HG03457 (cell line): ENCODE data around the gene LYST.
"Not testable (repeated sequence)": the region's sequence is repeated elsewhere in the genome, so short reads cannot be mapped to it uniquely, and the experiment has no call there.

ENCODE experiments used
- ATAC-seq: cut with Tn5 transposase; IDR thresholded peaks from one replicate; pipeline ENCODE4 v1.9.1; 2021; ENCODE audit warnings: moderate number of reproducible peaks; ENCODE audit not compliant: unreplicated experiment

The LYST gene

DNA sequence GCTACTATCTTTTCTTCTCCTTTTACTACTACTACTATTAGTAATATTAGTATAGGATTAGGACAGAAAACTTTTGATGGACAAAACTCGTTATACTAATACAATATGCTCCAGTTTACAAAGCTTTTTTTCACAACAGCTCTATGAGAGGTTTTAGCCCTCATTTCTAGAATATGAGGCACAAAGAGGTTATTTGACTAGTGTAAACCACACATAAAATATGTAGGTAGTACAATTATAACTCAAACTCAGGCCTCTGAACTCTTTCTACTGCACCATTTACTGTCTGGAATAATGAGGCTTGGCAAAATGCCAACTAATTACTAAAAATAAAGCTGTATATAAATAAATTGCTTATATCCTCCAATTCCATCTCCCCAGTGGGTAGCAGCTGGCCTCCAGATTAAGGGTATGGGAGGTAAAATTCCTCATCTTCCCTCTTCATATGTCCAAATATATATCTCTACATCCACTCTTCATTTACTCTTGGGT, 99.9 kb downstream of the LYST start:
- ATAC-seq, result no peak

DNA sequence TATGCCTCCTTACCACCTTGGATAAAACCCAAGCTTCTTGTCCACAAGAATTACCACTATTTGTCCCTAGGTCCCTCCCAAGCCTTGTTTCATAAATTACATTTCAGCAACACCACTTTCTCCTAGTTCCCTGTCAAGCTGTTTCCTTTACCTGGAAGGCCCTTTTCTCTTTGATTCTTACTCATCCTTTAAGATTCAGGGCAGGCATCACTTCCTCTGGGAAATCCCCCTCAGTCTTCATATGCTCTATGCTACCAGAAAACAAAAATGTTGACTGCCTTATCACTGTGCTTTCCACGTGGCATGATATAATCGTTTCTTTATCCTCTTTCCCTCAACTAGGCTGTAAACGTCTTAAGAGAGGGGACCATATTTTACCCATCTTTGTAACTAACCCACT, 102.7 kb downstream of the LYST start:
- ATAC-seq, result peak; percentile 58

DNA sequence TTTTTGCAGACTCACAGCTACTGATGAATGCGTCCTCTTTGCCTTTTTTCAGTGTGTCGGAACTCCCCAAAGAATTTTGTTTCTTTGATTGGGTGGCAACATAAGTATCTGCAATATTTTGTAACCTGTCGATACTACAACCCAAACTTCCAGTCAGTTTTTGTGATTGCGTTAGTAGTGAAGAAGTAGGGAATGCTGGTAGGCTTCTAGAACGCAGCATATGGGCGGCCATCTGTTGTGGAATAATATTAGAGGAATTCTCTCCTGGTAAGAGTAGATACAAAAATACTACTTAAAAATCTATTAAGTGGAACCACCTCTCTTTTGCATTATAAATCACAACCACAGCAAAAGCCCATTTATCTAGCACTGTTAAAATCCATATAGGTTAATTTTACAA, 107.4 kb downstream of the LYST start:
- no peak for ATAC-seq

DNA sequence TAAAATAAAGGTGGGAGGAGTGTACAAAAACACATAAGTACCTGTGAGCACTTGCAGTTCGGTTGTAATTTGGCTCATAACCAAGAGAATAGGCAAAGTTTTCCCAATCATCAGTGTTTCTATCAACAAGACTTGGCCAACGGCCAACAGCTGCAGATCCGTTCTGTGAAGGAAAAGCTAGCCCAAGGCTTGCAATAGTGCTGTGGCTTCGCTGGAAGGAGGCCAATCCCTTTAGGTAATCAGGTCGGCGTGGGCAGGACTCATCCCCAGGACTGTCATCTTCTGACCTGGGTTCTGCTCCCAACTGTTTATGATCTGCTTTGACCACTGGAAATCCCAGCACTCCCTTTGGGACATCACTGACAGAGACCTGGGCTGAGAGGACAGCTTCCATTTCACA, 107.8 kb downstream of the LYST start:
- ATAC-seq, result no peak

DNA sequence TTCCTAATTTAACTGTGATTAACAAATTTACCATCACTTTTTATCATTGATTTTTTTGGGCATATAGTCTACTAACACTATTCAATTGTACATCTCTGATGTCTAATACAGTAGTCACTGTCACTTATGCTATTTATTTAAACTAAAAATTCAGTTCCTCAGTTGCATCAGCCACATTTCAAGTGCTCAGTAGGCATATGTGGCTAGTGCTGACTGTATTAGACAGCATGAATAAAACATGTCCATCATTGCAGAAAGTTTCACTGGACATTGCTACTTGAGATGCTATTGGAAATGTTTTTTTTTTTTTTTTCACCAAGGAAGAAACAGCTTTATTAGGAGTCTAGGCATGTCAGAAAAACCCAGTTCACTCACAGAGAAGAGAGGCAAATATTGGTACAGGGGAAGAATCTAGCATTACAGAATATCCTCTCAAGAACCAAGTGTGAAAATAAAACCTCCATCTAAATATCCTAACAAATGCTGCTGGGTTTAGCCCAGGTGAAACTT, 109.1 kb downstream of the LYST start:
- no peak for ATAC-seq

DNA sequence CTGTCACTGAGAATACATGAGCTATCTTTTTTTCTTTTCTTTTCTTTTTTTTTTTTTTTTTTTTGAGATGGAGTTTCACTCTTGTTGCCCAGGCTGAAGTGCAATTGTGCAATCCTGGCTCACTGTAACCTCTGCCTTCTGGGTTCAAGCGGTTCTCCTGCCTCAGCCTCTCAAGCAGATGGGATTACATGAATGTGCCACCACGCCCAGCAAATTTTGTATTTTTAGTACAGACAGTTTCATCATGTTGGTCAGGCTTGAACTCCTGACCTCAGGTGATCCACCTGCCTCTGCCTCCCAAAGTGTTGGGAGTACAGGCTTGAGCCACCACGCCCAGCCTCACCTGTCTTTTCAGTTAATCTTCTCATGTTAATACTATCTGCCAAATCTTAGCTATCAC, 112.5 kb downstream of the LYST start:
- ATAC-seq, result not testable (repeated sequence)

DNA sequence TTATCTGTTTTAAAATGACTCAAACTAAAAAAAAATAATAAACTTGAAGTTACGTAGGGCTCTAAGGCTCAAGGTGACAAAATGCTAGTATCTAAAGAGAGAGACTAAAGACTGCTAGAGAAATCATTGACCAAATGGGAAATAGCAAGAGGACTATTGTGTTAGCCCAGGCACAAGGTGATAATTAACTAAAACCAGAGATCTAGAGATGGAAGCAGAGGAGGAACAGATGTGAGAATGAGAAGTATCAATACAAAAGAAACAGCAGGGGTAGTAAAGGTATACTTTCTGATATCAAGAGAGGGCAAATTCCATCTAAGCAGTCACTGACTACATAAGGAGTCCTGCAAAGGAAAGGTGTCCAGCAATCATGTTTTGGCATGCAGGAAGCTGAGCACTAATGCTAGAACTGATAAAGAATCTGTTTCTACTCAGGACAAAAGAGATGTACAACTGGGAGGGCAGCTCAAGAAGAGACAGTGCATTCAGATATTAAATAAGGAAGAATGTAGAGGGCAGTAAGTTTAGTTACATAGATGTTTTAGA, 116.9 kb downstream of the LYST start:
- ATAC-seq, result no peak

DNA sequence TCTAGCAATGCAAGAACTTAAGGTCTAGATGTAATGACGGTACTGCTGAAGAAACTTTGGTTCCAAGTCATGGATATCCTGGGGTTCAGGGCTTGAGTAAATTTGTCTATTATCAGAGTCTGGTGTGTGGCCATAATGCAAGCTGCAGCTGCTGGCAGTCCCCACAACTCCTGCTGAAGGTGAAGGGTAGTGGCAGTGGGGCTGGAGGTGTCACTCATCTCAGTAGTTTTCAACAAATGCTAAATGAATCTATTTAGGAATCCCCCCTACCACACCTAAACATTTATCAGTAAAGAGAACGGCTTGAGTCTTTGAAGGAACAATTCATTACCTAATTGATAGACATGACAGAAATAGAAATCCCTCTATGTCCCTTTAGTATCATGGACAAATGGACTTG, 118.0 kb downstream of the LYST start:
- ATAC-seq, result no peak

DNA sequence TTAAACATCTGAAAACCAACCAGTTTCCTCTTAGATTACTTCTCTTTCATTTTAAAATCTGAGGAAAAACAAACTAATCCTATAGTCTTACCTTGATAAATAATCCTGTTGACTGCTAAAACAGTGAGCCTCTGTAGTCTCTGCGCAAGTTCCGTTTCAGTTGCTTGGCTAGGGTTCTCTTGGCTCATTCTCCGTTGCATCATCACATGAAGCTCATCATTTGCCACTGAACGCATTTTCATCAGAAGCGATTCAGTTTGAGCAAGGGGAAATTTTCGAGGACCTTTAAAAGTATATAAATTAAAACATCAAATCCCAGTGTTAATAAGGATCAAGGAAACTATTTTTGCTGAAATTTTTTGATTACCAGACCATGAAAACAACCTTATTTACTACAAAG, 120.5 kb downstream of the LYST start:
- ATAC-seq, result no peak

DNA sequence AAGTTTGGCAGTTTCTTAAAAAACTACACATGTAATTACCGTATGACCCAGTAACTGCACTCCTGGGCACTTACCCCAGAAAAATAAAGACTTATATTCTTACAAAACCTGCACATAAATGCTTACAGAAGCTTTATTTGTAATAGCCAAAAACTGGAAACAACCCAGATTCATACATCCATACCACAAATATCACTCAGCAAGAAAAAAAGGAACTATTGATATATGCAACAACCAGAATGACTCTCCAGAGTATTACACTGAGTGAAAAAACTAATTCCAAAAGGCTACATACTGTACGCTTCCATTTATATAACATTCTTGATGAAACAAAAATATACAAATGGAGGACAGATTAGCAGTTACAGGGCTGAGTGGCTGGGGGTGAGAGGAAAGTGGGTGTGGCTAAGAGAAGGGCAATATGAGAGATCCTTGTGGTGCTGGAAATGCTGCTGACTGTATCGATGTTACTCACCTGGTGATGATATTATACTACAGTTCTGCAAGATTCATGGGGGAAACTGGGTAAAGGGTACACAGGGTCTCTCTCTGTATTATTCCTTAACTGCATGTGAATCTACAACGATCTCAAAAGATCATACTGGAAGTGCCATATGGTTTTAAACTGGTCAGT, 121.1 kb downstream of the LYST start:
- ATAC-seq, result no peak

DNA sequence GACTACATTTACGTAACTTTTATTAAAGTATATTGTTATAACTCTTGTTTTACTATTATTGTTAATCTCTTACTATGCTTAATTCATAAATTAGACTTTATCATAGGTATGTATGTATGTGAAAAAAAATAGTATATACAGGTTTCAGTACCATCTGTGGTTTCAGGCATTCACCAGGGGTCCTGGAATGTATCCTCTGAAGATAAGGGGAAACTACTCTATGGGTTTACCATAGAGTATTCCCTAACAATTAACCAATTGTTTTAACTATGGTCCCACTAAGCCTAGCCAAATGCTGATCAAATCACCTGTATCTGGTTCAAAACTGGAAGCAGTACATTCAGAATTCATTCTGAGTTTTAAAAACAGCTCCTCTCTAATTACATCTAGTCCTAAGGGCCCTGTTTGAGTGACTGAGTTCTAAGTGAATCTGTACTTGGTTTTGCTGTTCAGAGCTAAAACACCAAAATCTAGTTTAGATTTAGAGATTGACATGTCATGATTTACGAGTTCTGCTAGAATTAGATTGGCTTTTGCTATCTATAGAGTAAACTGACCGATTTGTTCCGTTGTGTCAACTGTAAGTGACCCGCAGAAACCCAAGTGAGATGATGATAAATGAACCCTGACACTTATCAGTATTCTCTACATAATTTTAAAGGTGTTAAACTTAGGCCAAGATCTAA, 123.6 kb downstream of the LYST start:
- ATAC-seq, result no peak

DNA sequence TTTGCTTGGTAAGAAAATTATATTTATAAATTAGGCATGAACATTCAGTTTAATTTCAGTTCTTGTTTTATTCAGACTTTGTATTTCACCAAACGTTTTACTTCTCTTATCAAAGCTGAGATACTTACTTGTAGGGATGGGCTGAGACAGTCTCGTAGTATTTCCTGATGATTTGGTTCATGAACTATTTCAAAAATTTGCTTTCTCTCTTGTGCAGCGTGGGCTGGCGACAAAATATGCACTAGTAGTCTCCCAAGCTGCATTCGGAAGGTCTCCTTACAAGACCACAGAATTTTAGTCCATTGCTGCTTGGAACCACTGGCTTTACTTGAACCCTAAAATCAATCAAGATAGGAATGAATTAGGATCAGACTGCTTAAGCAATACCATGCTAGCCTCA, 125.4 kb downstream of the LYST start:
- ATAC-seq, result no peak

DNA sequence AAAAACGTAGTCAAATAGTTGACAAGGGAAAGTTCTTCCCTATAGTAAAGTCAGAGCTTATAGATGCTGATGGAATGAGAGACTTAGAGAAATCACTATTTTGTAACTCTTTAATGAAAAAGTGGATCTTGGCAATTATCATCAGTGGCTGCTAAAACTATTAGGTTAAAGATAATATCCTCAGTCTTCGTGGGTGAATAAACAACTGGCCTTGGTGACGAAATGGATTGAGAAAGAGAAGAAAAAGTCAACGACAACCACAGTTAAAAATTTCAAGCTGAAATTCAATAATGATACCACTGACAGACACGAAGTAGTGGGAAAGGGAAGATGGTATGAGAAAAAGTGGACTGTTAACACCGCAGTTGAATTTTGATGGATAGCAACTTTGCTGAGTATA, 127.1 kb downstream of the LYST start:
- no peak for ATAC-seq

DNA sequence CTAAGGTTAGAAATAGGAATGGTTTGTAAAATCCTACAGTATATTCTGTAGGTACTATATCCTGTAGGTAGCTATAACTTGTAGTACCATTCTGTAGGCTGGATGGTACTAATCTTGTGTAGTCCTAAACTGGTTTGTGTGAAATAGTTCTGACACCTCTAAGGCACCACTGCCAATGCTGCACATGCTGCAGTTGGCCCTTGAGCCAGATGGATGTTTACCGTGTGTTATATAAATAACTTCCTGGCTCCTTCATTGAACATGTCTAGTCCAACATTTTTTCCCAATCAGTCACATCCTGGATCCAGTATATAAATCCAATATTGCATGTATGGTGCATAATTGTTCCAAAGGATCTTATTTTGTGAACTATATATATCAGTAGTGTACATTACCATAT, 127.6 kb downstream of the LYST start:
- ATAC-seq, result no peak

DNA sequence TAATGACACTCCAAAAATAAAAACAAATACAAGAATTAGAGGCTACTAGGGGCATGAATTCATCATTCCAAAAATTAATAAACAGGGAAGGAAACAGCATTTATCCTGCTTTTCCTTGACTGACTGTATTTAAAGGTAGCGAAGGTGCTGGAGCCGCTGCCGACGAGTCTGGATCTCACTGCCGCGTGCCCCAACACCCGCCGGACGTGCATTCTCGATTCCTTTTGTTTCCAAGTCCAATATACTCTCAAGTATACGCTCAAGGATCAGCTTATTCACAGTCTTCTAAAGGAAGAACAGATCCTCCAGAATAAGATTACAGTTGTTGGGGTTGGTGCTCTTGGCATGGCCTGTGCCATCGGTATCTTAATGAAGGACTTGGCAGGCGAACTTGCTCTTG, 129.0 kb downstream of the LYST start:
- ATAC-seq, result no peak

DNA sequence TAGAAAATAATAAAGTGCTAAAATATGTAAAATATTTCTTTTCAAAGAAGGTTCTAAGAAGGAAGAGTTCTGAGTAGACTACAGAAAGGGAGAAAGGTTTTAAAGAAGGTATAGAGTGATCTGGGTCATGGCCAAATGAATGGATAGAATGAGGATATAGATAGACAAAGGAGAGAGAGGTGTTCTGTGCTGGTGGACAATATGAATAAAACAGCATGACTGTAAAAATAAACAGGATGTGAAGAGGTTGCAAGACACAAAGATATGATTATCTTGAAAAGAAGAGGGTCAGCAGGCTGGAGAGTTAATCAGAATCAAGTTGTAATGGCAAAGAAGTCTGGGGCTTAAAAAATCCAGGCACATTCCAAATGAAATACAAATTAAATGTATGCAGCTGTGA, 130.4 kb downstream of the LYST start:
- no peak for ATAC-seq

DNA sequence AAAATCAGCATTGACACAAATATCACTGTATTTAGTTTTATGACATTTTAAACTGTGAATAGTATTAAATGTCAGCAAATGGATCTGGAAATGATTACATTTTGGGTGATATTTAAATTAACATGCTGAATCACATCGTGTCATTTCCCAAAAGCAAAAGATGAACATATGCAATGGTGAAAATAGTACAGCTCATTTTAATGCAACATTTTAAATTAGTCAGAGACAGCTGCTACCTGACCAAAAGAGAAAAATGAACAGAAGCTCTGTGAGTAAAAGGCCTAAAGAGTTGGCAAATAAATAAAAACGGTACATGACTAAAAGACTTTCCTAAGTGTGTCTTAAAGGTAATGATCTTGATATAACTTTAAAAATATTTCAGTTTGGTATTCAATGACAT, 131.1 kb downstream of the LYST start:
- ATAC-seq, result no peak

DNA sequence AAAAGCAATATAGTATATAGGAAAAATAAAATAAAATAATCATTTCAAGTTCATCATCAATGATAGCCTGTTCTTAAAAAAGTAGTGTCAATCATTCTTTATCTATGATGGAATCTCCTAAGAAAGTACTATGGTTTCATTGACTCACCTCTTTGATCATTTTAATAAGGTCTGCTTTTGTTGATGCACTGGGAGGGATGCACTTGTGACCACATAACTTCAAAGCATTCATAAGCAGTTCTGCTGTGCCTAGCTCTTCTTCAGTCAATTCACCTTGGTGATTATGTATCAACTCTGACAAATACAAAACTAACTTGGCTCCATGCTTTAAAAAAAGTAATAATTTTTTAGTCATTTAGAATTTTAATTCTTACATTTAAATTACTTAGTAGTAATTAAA, 132.4 kb downstream of the LYST start:
- ATAC-seq, result no peak

DNA sequence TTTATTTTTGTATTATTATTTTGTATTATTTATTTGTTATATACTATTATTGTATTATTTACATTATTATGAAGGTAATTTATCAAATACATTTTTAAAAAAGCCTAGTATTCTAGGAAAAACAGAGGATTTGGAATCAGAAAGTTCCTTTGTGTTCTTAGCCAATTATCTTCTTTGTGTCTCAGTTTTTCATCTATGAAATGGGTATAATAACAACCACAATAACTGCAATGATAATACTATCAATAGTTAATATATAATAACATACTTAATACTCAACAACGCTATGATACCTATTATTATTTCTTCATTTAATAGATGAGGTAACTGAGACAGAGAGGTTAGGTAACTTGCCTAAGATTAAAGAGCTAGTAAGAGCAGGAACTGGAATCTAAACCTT, 136.7 kb downstream of the LYST start:
- ATAC-seq, result no peak

DNA sequence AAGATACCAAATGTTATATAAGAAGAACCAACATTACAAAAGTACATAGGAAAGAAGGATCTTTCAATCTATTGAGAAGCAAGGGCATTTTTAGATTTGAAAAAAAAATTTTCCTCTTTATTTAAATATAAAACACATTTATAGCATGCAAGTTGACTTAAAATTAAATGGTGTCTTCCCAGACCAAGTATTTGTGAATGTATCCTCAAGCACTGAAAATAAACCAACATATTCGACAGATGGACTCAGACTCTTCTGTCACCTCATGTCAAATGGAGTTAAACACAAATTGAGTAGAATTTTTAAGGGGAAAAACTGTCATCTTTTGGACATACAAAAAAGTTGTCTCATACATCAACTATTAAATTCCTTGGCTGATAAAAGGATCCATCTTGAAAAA, 140.1 kb downstream of the LYST start:
- ATAC-seq, result no peak

DNA sequence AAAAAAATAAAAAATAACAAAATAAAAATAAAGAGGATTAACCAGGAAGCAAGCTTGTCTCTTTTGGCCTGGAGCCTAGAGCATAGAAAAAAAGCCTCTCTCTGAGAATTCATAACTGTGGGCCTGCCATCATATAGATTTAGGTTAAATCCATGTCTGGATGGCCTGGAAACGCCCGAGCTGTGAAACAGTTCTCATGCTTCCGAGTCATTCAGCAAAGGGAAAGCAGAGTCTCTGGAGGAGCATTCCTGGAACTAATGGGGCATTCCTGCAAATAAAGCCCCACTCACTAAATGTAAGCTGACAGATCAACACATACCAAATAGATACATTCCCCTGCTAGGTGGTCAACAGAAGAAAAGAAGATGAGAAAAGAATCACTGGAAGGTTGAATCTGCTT, 141.3 kb downstream of the LYST start:
- no peak for ATAC-seq

DNA sequence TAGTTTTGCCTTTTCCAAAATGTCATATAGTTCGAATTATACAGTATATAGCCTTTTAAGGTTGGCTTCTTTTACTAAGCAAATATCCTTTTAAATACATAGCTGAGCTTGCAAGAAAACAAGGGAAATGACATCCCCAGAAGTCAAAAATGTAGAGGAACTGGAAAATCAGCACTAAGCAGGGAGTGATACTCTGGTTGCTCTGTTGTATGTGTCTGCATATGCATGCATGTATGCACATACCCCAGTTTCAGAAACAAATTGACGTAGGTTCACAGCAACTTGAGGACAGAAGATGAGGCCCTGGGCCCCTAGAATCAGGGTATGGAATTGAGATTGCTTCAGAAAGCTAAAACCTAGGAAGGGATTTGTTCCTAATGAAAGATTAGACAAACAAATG, 142.0 kb downstream of the LYST start:
- ATAC-seq, result no peak
